Measurements from ENCODE around the gene ATG9B.
A peak's percentile ranks its signal among the peaks of the same experiment; 100 is the strongest.
"Not testable (repeated sequence)": the region's sequence is repeated elsewhere in the genome, so short reads cannot be mapped to it uniquely, and the experiment has no call there.

ATG9B gene

GRCh38 chr7:151015967-151016366 lies 8.3 kb downstream of the ATG9B start:
- no peak for DNase-seq (ENCODE audit: low spot score)

GRCh38 chr7:151014950-151015349 lies 9.3 kb downstream of the ATG9B start:
- DNase-seq (ENCODE audit: low spot score): no peak

GRCh38 chr7:151013733-151014497 lies 10.4 kb downstream of the ATG9B start:
- peak; percentile 84 for DNase-seq (ENCODE audit: low spot score)

GRCh38 chr7:151013356-151013732 lies 10.9 kb downstream of the ATG9B start:
- no peak for DNase-seq (ENCODE audit: low spot score)

- DNase-seq (ENCODE audit: low spot score): peak; percentile 57
Measured at GRCh38 chr7:151012911-151013347, 11.4 kb downstream of the ATG9B start.

- DNase-seq (ENCODE audit: low spot score): no peak
Measured at GRCh38 chr7:151012031-151012692, 12.1 kb downstream of the ATG9B start.

- DNase-seq (ENCODE audit: low spot score): not testable (repeated sequence)
Measured at GRCh38 chr7:151011616-151012015, 12.7 kb downstream of the ATG9B start.

GRCh38 chr7:151011097-151011409 lies 13.2 kb downstream of the ATG9B start:
- DNase-seq (ENCODE audit: low spot score): no peak

GRCh38 chr7:151010307-151011096 lies 13.8 kb downstream of the ATG9B start:
- DNase-seq (ENCODE audit: low spot score): no peak

- DNase-seq (ENCODE audit: low spot score): no peak
Measured at GRCh38 chr7:151010037-151010306, 14.3 kb downstream of the ATG9B start.

GRCh38 chr7:151009327-151010036 lies 14.8 kb downstream of the ATG9B start:
- no peak for DNase-seq (ENCODE audit: low spot score)

GRCh38 chr7:151008511-151009323 lies 15.6 kb downstream of the ATG9B start:
- peak; percentile 65 for DNase-seq (ENCODE audit: low spot score)

GRCh38 chr7:151008143-151008510 lies 16.2 kb downstream of the ATG9B start:
- no peak for DNase-seq (ENCODE audit: low spot score)

GRCh38 chr7:151007469-151007898 lies 16.8 kb downstream of the ATG9B start:
- DNase-seq (ENCODE audit: low spot score): no peak

GRCh38 chr7:151006590-151007300 lies 17.5 kb downstream of the ATG9B start:
- no peak for DNase-seq (ENCODE audit: low spot score)

GRCh38 chr7:151005566-151005965 lies 18.7 kb downstream of the ATG9B start:
- no peak for DNase-seq (ENCODE audit: low spot score)

GRCh38 chr7:151003572-151003971 lies 20.7 kb downstream of the ATG9B start:
- no peak for DNase-seq (ENCODE audit: low spot score)

GRCh38 chr7:151001546-151001945 lies 22.7 kb downstream of the ATG9B start:
- no peak for DNase-seq (ENCODE audit: low spot score)

GRCh38 chr7:151000897-151001495 lies 23.3 kb downstream of the ATG9B start:
- DNase-seq (ENCODE audit: low spot score): no peak

GRCh38 chr7:150999497-151000230 lies 24.6 kb downstream of the ATG9B start:
- DNase-seq (ENCODE audit: low spot score): no peak

All from AG08395 (cell line).